OCI-LY1 (cell line): ENCODE measurements around the gene MARK2.

Source experiments
- H2AFZ ChIP-seq: fragments of 200-600 bp; sonication (generic), shearing (Covaris generic); 2 replicates; pipeline ENCODE4 v1.6.0; 2014; ENCODE audit warnings: antibody characterized with exemption, mild to moderate bottlenecking, low read length
- H3F3A ChIP-seq: fragments of 200-600 bp; sonication (generic), shearing (Covaris generic); 2 replicates; pipeline ENCODE4 v1.6.0; 2014; ENCODE audit warnings: mild to moderate bottlenecking, antibody characterized with exemption, low read length, moderate library complexity; ENCODE audit not compliant: insufficient read depth
- H3K27ac ChIP-seq: fragments of 200-600 bp; sonication (generic); 2 replicates; pipeline ENCODE4 v1.5.1; 2014; ENCODE audit warnings: low read length, mixed run types, mild to moderate bottlenecking, low read depth; ENCODE audit not compliant: poor library complexity, severe bottlenecking
- H3K27me3 ChIP-seq: fragments of 200-600 bp; sonication (generic); 2 replicates; pipeline ENCODE4 v1.6.0; 2014; ENCODE audit warnings: antibody characterized with exemption, mild to moderate bottlenecking, low read length, moderate library complexity; ENCODE audit not compliant: insufficient read depth
- H3K36me3 ChIP-seq: fragments of 200-600 bp; sonication (generic); 2 replicates; pipeline ENCODE4 v1.6.1; 2014; ENCODE audit warnings: mild to moderate bottlenecking, antibody characterized with exemption, low read length, moderate library complexity, mixed read lengths; ENCODE audit not compliant: insufficient read depth
- H3K4me1 ChIP-seq: fragments of 200-600 bp; sonication (generic); 2 replicates; pipeline ENCODE4 v1.5.1; 2014; ENCODE audit warnings: mild to moderate bottlenecking, low read length, moderate library complexity; ENCODE audit not compliant: insufficient read depth, severe bottlenecking
- H3K4me2 ChIP-seq: fragments of 200-600 bp; sonication (generic), shearing (Covaris generic); 2 replicates; pipeline ENCODE4 v1.6.1; 2014; ENCODE audit warnings: low read length
- H3K4me3 ChIP-seq: fragments of 200-600 bp; sonication (generic); 2 replicates; pipeline ENCODE4 v1.5.1; 2014; ENCODE audit warnings: low read length, low read depth, mild to moderate bottlenecking, mixed read lengths; ENCODE audit not compliant: poor library complexity, severe bottlenecking
- H3K79me2 ChIP-seq: fragments of 200-600 bp; shearing (Covaris generic); 2 replicates; pipeline ENCODE4 v1.6.1; 2016; ENCODE audit warnings: mixed run types, low read length, mixed read lengths; ENCODE audit not compliant: insufficient read depth
- H3K9ac ChIP-seq: fragments of 200-600 bp; sonication (generic), shearing (Covaris generic); 2 replicates; pipeline ENCODE4 v1.6.1; 2014; ENCODE audit warnings: mild to moderate bottlenecking, low read length, mixed read lengths
- H3K9me2 ChIP-seq: fragments of 200-600 bp; sonication (generic), shearing (Covaris generic); 2 replicates; pipeline ENCODE4 v1.6.1; 2014; ENCODE audit warnings: low read depth, mild to moderate bottlenecking, low read length, mixed read lengths
- H3K9me3 ChIP-seq: fragments of 200-600 bp; shearing (Covaris generic); 2 replicates; pipeline ENCODE4 v1.6.1; 2014; ENCODE audit warnings: low read length, mixed read lengths
- H4K20me1 ChIP-seq: fragments of 200-600 bp; sonication (generic), shearing (Covaris generic); 2 replicates; pipeline ENCODE4 v1.6.0; 2016; ENCODE audit warnings: mild to moderate bottlenecking, low read length; ENCODE audit not compliant: insufficient read depth
- CTCF ChIP-seq: fragments of 200-600 bp; sonication (generic), shearing (Covaris generic); IDR thresholded peaks from 2 replicates; pipeline ENCODE4 v1.5.1; 2017; ENCODE audit warnings: mild to moderate bottlenecking, antibody characterized with exemption, low read length, moderate library complexity, mixed read lengths
- EZH2 ChIP-seq: fragments of 200-600 bp; sonication (generic), shearing (Covaris generic); IDR thresholded peaks from 2 replicates; pipeline ENCODE4 v1.8.0; 2017; ENCODE audit warnings: borderline replicate concordance, mixed run types, mild to moderate bottlenecking, antibody characterized with exemption, low read length, moderate library complexity, mixed read lengths

Gene MARK2

DNA sequence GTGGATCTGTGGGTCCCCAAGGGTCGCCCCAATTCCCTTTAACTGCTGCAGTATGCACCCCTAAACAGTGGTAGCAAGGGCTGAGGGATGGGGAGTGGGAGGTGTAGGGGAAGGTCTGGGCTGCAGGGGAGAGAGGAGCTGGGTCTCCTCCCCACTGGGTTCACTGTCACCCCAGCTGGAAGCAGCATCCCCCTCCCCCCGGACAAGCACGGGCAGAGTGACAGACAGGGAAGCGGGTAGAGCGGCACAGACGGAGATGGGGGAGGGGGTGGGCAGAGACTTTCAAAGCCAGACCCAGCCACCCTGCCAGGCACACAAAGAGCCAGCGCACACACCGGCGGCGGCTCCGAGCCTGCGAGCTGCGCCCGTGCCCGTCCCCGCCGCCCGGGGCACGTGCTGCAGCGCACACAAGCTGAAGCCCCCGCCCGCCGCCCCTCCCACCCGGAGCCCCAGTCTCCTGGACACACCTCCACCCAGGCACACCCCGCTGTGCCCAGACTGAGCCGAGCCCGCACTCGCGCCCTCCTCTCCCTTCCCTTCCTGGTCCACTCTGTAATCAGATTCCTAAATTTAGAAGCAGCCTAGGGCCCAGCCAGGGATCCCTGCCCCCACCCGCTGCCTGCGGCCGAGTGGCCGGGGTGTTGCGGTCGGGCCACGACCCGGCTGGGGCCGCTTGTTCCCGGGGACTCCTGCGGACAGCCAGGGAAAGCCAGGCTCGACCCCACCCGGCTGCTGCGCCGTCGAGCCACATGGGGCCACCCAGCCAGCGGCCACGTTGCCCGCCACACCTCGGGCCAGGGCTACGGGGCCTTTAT is 79.0 kb downstream of the MARK2 start:
- no peaks in the 10 kb centered on the region for H3K9me2 ChIP-seq
- H4K20me1 ChIP-seq, result no peaks in the 10 kb centered on the region
- peak overlapping the region; percentile 73 for H3K4me3 ChIP-seq
- H3K4me2 ChIP-seq, result peak overlapping the region; percentile 82
- H3K9ac ChIP-seq, result peak overlapping the region; percentile 65
- peaks cover 3% of the 10 kb centered on the region for H3K27me3 ChIP-seq
- peaks cover 42% of the 10 kb centered on the region for H3K4me1 ChIP-seq
- no peaks in the 10 kb centered on the region for H3K79me2 ChIP-seq
- TF ChIP-seq EZH2, result no peak
- no peak for TF ChIP-seq CTCF
- no peaks in the 10 kb centered on the region for H3K9me3 ChIP-seq
- H3F3A ChIP-seq, result no peaks in the 10 kb centered on the region
- H3K36me3 ChIP-seq, result no peaks in the 10 kb centered on the region
- H3K27ac ChIP-seq, result peak overlapping the region; percentile 59
- no peak overlapping the region for H2AFZ ChIP-seq

GRCh38 chr11:63918507-63919191 is 79.7 kb downstream of the MARK2 start:
- Histone ChIP-seq H3K4me1 (peaks cover 42% of the 10 kb centered on the region), H3K4me2 (peak overlapping the region; percentile 82), H3F3A (no peaks in the 10 kb centered on the region), H3K9me2 (no peaks in the 10 kb centered on the region), H3K4me3 (peak overlapping the region; percentile 73), H3K79me2 (no peaks in the 10 kb centered on the region), H3K27me3 (peaks cover 4% of the 10 kb centered on the region), H3K27ac (peak overlapping the region; percentile 34), H2AFZ (no peak overlapping the region), H3K9ac (peak overlapping the region; percentile 65; the same call in 1 of the 2 replicates), H3K9me3 (no peaks in the 10 kb centered on the region), H4K20me1 (no peaks in the 10 kb centered on the region), H3K36me3 (no peaks in the 10 kb centered on the region)
- TF ChIP-seq CTCF (no peak), EZH2 (no peak)

DNA sequence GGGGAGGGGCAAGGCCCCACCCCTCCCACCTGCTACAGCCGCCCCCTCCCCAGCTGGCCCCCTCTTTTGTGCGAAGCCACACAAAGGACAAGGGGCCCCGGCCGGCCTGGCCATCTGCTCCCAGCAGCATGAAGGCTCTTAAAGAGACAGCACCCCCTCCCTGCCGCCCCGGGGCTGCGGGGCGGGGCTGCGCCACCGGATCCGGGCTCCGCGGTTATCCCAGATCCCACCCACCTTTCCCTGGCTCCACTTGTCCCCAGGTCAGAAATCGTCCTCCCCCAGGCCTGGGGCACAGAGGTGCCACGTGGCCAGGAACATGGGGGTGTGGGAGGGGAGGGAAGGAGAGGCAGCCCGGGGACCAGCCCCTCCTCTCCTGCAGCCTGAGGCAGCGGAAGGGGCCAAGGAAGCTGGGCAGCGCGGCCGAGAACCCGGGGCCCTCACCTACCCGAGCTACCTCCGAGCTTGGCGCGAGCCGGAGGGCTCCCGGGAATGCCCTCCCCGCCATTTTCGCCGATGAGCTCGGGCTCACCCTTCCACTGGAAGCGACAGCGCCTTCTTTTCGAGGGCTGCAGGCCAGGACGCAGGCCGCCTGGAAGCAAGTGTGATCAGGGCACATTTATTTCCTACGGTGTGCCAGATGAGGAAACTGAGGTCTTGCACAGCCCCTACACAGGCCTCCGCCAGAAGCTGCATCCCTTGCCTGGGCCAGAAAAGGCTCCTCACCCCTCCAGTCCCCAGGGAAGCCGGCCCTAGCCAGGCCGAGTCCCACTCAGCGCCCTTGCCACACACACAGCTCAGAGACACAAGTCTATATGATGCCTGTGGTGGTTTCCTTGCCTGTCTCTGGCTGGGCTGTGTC is 80.6 kb downstream of the MARK2 start:
- Histone ChIP-seq H3K9me2 (no peaks in the 10 kb centered on the region), H3K4me1 (peaks cover 42% of the 10 kb centered on the region), H3K9ac (peak overlapping the region; percentile 65; the same call in 1 of the 2 replicates), H3K4me2 (peak overlapping the region; percentile 82; the same call in 1 of the 2 replicates), H3K36me3 (no peaks in the 10 kb centered on the region), H3K27ac (no peak overlapping the region), H3K9me3 (no peaks in the 10 kb centered on the region), H3K79me2 (no peaks in the 10 kb centered on the region), H4K20me1 (no peaks in the 10 kb centered on the region), H3K4me3 (peak overlapping the region; percentile 73), H2AFZ (no peak overlapping the region), H3F3A (no peaks in the 10 kb centered on the region), H3K27me3 (peaks cover 4% of the 10 kb centered on the region)
- TF ChIP-seq CTCF (no peak), EZH2 (no peak)
